ENCODE measurements around the gene PIK3R1.

DNA sequence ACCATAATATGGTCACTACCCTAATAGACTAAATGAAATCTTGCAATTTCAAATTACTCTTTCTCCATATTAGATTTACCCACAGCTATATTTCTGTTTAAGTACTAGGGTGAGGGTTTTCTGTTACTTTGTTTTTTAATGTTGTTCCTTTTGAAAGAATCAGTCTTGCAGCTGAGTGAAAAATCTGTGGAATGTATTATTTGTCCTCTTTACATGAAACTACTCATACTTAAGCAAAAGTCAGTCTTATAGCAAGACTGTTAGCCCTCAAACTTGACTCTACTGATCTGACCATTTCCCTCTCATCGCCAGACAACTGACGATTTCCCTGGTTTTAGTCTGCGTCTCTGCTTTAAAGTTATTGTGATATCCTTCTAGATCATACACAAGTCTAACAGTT is 84.0 kb downstream of the PIK3R1 start:
- TF ChIP-seq, protein P1, sequence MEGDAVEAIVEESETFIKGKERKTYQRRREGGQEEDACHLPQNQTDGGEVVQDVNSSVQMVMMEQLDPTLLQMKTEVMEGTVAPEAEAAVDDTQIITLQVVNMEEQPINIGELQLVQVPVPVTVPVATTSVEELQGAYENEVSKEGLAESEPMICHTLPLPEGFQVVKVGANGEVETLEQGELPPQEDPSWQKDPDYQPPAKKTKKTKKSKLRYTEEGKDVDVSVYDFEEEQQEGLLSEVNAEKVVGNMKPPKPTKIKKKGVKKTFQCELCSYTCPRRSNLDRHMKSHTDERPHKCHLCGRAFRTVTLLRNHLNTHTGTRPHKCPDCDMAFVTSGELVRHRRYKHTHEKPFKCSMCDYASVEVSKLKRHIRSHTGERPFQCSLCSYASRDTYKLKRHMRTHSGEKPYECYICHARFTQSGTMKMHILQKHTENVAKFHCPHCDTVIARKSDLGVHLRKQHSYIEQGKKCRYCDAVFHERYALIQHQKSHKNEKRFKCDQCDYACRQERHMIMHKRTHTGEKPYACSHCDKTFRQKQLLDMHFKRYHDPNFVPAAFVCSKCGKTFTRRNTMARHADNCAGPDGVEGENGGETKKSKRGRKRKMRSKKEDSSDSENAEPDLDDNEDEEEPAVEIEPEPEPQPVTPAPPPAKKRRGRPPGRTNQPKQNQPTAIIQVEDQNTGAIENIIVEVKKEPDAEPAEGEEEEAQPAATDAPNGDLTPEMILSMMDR (conservative IDR thresholded peaks at IDR 0.05; ENCODE audit: low read depth, low read length), result no peak
- no peak for TF ChIP-seq EZH2phosphoT487 (IDR thresholded peaks at IDR 0.05; ENCODE audit: borderline replicate concordance, low read length)
- no peak for TF ChIP-seq EZH2 (IDR thresholded peaks at IDR 0.05; ENCODE audit: low read length, unreplicated experiment)

Data from PC-3 (cell line).